Measurements from ENCODE around the gene CPT2. TPM values are rescaled to one million over a fixed set of nuclear protein-coding genes. Genes with fewer than 3 reads are reported as not detected.

The CPT2 gene
- total and polyA plus RNA-seq, 7 experiments from 2014 or later, result 8.8 to 23.2 (median 18.7) TPM

DNA sequence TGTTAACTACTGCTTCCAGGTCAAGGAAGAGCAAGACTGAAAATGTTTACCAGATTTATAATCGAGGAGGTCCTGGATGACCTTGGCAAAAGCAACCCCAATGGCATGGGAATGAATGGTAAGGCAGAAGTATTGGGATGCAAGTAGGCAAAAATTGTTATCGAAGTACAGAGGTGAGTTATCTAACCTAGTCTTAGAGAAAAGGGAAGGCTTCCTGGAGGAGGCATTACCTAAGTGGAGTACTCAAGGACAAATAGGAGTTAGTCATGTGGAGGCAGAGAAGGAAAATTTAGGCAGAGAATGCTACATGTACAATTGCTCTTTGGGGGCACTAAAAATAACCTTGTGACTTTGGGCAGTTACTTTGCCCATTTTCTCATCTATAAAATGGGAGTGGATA, 45.2 kb downstream of the CPT2 start:
- peaks cover 0 to 2% (median 0%) of the 10 kb centered on the region in 5 donors for H3K27me3 Mint-ChIP-seq
- POLR2A ChIA-PET, result no interaction called here
- Histone ChIP-seq H3K9me3 (ENCODE audit: control insufficient read depth in 2 of 3, low read length in 3 of 3) (no peaks in the 10 kb centered on the region), H3K27me3 (ENCODE audit: control insufficient read depth in 2 of 2, insufficient read depth in 2 of 2, low read length in 2 of 2) (no peaks in the 10 kb centered on the region), H3K36me3 (ENCODE audit: control insufficient read depth in 2 of 3, insufficient read depth in 3 of 3, low read length in 3 of 3) (peaks cover 0 to 4% (median 0%) of the 10 kb centered on the region in 3 experiments), H3K4me1 (ENCODE audit: control insufficient read depth in 2 of 2, insufficient read depth in 2 of 2, low read length in 2 of 2) (peaks cover 13 to 19% of the 10 kb centered on the region in 2 donors), H3K27ac (ENCODE audit: low read depth, low read length) (no peak overlapping the region), H3K4me3 (ENCODE audit: low read length) (no peak overlapping the region)
- no peak overlapping the region for H3K4me3 Mint-ChIP-seq
- CTCF ChIA-PET, result no interaction called here
- H3K9me3 Mint-ChIP-seq, result peaks cover 0 to 5% (median 0%) of the 10 kb centered on the region in 11 donors
- peaks cover 0 to 6% (median 4%) of the 10 kb centered on the region in 5 donors for H3K36me3 Mint-ChIP-seq
- peaks cover 7 to 25% (median 20%) of the 10 kb centered on the region in 7 donors for H3K4me1 Mint-ChIP-seq
- no peak overlapping the region for H3K27ac Mint-ChIP-seq
- no peak for DNase-seq
- intact Hi-C loops (cut with micrococcal nuclease), result no loop called here
- no peak for ATAC-seq

DNA sequence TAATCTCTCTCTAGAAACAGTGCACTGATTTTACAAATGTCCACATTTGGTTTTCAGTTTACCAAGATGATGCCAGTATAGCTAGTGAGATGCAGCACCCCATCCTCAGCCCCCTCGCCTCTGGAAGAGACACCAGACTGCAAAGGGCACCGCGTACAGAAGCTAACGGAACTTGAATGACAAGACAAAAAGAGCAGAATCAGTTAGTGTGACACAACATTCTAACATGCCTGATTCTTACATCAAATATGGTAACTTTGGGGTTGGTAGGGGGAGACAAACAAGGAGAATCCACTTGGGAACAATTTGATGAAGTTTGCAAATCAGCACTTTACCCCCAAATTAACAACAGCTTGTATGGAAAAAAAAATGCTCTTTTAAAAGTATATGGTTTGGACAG, 45.8 kb downstream of the CPT2 start:
- no peak overlapping the region for H3K4me3 Mint-ChIP-seq
- ChIA-PET CTCF (no interaction called here), POLR2A (no interaction called here)
- Histone ChIP-seq H3K9me3 (ENCODE audit: control insufficient read depth in 2 of 3, low read length in 3 of 3) (no peaks in the 10 kb centered on the region), H3K4me3 (ENCODE audit: low read length) (no peak overlapping the region), H3K27ac (ENCODE audit: low read depth, low read length) (no peak overlapping the region), H3K4me1 (ENCODE audit: control insufficient read depth in 2 of 2, insufficient read depth in 2 of 2, low read length in 2 of 2) (peaks cover 10 to 14% of the 10 kb centered on the region in 2 donors), H3K36me3 (ENCODE audit: control insufficient read depth in 2 of 3, insufficient read depth in 3 of 3, low read length in 3 of 3) (peaks cover 0 to 4% (median 0%) of the 10 kb centered on the region in 3 experiments), H3K27me3 (ENCODE audit: control insufficient read depth in 2 of 2, insufficient read depth in 2 of 2, low read length in 2 of 2) (no peaks in the 10 kb centered on the region)
- intact Hi-C loops (cut with micrococcal nuclease), result no loop called here
- no peak overlapping the region for H3K27ac Mint-ChIP-seq
- no peak for ATAC-seq
- peaks cover 0 to 6% (median 4%) of the 10 kb centered on the region in 5 donors for H3K36me3 Mint-ChIP-seq
- peaks cover 0 to 5% (median 0%) of the 10 kb centered on the region in 11 donors for H3K9me3 Mint-ChIP-seq
- H3K4me1 Mint-ChIP-seq, result peaks cover 7 to 19% (median 18%) of the 10 kb centered on the region in 7 donors
- no peak for DNase-seq
- H3K27me3 Mint-ChIP-seq, result peaks cover 0 to 2% (median 0%) of the 10 kb centered on the region in 5 donors

DNA sequence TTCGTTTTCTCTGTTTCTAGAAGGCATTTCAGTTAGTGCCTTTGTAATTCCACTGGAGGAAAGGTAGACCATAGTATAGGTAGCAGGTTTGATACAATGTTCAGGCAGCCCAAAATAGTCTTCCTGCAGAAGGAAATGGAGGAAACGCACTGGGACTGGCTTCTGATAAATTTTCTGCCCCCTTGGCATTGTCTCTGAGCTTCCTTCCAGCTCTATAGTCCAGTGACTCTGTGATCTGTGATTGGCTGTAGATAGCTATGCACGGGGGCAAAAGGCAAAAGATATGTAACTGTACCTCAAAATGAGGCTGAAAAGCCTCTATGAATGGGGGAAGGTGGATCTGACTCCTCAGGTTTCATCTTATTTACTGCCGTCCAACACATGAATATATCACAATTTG, 47.5 kb downstream of the CPT2 start:
- H3K4me1 ChIP-seq (ENCODE audit: control insufficient read depth in 2 of 2, insufficient read depth in 2 of 2, low read length in 2 of 2), result peaks cover 0 to 2% of the 10 kb centered on the region in 2 donors
- no peaks in the 10 kb centered on the region for H3K9me3 ChIP-seq (ENCODE audit: control insufficient read depth in 2 of 3, low read length in 3 of 3)
- H3K36me3 ChIP-seq (ENCODE audit: control insufficient read depth in 2 of 3, insufficient read depth in 3 of 3, low read length in 3 of 3), result no peaks in the 10 kb centered on the region
- POLR2A ChIA-PET, result interaction anchor here (0.7 kb wide), 1 partner anchor 1979 kb away, joined by 3 read pairs; no protein-coding TSS in a partner anchor
- DNase-seq, result no peak
- no peak for ATAC-seq
- no peaks in the 10 kb centered on the region for H3K27me3 ChIP-seq (ENCODE audit: control insufficient read depth in 2 of 2, insufficient read depth in 2 of 2, low read length in 2 of 2)
- H3K27ac ChIP-seq (ENCODE audit: low read depth, low read length), result no peak overlapping the region
- Mint-ChIP-seq H3K4me1 (peaks cover 0 to 2% (median 1%) of the 10 kb centered on the region in 7 donors), H3K4me3 (no peak overlapping the region), H3K36me3 (peaks cover 0 to 5% (median 0%) of the 10 kb centered on the region in 5 donors), H3K9me3 (no peaks in the 10 kb centered on the region), H3K27me3 (no peaks in the 10 kb centered on the region), H3K27ac (no peak overlapping the region)
- H3K4me3 ChIP-seq (ENCODE audit: low read length), result no peak overlapping the region
- CTCF ChIA-PET, result no interaction called here
- intact Hi-C loops (cut with micrococcal nuclease), result no loop called here

DNA sequence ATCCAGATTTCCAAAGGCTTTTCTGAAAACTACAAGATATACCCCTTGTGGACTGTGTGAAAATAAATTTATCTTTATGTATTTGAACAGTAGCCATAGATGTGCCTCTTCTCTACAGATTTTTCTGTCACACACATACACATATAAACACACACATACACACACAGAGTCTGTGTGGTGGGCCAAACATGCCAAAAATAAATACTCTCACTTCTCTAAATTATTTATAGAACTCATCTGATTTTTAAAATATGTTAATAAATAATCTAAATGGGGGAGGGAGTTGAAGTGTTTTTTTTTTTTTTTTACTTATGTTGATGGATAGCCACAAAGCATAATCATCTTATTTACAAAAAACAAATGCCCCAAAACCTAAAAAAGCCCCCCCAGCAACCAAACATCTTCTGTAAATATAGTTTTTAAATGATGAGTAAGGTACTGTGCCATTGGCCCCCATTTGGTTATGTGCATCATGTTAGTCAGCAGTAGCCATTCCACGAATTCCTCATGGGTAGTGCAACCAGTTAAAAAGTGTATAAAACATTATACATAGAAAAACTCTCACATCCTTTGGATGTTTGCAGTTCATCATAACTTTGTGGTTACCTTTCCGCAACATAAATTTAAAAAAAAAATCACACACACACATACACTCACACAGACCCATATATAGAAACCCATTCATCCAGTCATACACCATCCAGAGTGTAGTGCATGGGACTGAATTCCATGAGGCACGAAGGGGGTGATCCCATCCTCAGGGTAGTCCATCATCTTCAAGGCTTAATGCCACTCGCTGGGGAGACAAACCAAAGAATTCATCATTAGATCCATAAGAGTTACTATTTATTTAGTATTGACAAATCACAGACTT, 49.9 kb downstream of the CPT2 start:
- peaks cover 0 to 23% (median 8%) of the 10 kb centered on the region in 5 donors for H3K36me3 Mint-ChIP-seq
- intact Hi-C loops (cut with micrococcal nuclease), result no loop called here

DNA sequence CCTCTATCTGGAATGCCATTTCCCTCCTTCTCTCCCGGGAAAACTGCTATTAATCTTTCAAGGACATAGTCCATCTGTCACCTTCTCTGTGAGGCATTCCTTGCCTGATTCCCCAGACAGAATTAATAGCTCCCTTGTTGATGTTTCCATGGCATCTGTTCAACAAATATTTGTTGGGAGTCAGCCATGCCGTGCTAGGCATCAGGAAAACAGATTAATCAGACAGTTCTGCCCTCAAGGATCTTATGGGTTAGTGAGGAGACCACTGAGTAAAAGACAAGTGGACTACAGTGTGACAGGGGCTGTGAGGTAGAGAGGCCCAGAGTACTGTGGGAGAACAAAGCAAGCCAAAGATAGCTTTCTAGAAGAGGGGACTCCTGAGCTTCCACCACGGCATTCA, 53.1 kb downstream of the CPT2 start:
- peaks cover 0 to 1% (median 0%) of the 10 kb centered on the region in 7 donors for H3K4me1 Mint-ChIP-seq
- H3K4me3 Mint-ChIP-seq, result no peak overlapping the region
- no peak overlapping the region for H3K27ac ChIP-seq (ENCODE audit: low read depth, low read length)
- ATAC-seq (no peak), DNase-seq (no peak)
- H3K36me3 Mint-ChIP-seq, result peaks cover 0 to 24% (median 8%) of the 10 kb centered on the region in 5 donors
- no peaks in the 10 kb centered on the region for H3K4me1 ChIP-seq (ENCODE audit: control insufficient read depth in 2 of 2, insufficient read depth in 2 of 2, low read length in 2 of 2)
- no peaks in the 10 kb centered on the region for H3K27me3 ChIP-seq (ENCODE audit: control insufficient read depth in 2 of 2, insufficient read depth in 2 of 2, low read length in 2 of 2)
- H3K9me3 Mint-ChIP-seq, result peaks cover 0 to 2% (median 0%) of the 10 kb centered on the region in 11 donors
- no peaks in the 10 kb centered on the region for H3K9me3 ChIP-seq (ENCODE audit: control insufficient read depth in 2 of 3, low read length in 3 of 3)
- no peak overlapping the region for H3K4me3 ChIP-seq (ENCODE audit: low read length)
- H3K27ac Mint-ChIP-seq, result no peak overlapping the region
- H3K27me3 Mint-ChIP-seq, result no peaks in the 10 kb centered on the region
- intact Hi-C loops (cut with micrococcal nuclease), result no loop called here
- ChIA-PET CTCF (no interaction called here), POLR2A (no interaction called here)
- H3K36me3 ChIP-seq (ENCODE audit: control insufficient read depth in 2 of 3, insufficient read depth in 3 of 3, low read length in 3 of 3), result peaks cover 0 to 5% (median 0%) of the 10 kb centered on the region in 3 experiments

More for the DNA sequence above, 49.9 kb downstream of the CPT2 start:
- H3K9me3 Mint-ChIP-seq, result no peaks in the 10 kb centered on the region
- H3K27me3 Mint-ChIP-seq, result no peaks in the 10 kb centered on the region
- Histone ChIP-seq H3K4me1 (ENCODE audit: control insufficient read depth in 2 of 2, insufficient read depth in 2 of 2, low read length in 2 of 2) (no peaks in the 10 kb centered on the region), H3K36me3 (ENCODE audit: control insufficient read depth in 2 of 3, insufficient read depth in 3 of 3, low read length in 3 of 3) (peaks cover 0 to 5% (median 0%) of the 10 kb centered on the region in 3 experiments), H3K4me3 (ENCODE audit: low read length) (no peak overlapping the region), H3K9me3 (ENCODE audit: control insufficient read depth in 2 of 3, low read length in 3 of 3) (no peaks in the 10 kb centered on the region), H3K27me3 (ENCODE audit: control insufficient read depth in 2 of 2, insufficient read depth in 2 of 2, low read length in 2 of 2) (no peaks in the 10 kb centered on the region), H3K27ac (ENCODE audit: low read depth, low read length) (no peak overlapping the region)
- DNase-seq, result no peak
- no peak for ATAC-seq
- no peak overlapping the region for H3K4me3 Mint-ChIP-seq
- POLR2A ChIA-PET, result no interaction called here
- H3K4me1 Mint-ChIP-seq, result peaks cover 0 to 1% (median 0%) of the 10 kb centered on the region in 7 donors
- H3K27ac Mint-ChIP-seq, result no peak overlapping the region
- CTCF ChIA-PET, result no interaction called here

DNA sequence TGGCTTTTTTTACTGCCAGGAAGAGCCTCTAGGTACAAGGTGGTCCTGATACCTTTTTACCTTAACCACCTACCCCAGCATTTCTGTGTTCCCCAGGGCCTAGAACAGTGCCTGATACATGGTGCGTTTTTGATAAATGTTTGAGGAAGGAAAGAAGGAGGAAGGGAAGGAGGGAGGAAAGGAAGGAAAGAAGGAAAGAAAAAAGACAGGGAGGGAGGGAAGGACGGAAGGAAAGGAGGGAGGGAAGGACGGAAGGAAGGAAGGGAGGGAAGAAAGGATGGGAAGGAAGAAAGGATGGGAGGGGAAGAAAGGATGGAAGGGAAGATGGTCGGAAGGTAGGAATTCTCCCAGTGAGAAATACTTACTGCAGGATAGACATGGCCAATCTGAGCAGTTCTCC, 53.7 kb downstream of the CPT2 start:
- Histone ChIP-seq H3K27me3 (ENCODE audit: control insufficient read depth in 2 of 2, insufficient read depth in 2 of 2, low read length in 2 of 2) (no peaks in the 10 kb centered on the region), H3K27ac (ENCODE audit: low read depth, low read length) (no peak overlapping the region), H3K4me3 (ENCODE audit: low read length) (no peak overlapping the region), H3K36me3 (ENCODE audit: control insufficient read depth in 2 of 3, insufficient read depth in 3 of 3, low read length in 3 of 3) (peaks cover 0 to 5% (median 0%) of the 10 kb centered on the region in 3 experiments), H3K9me3 (ENCODE audit: control insufficient read depth in 2 of 3, low read length in 3 of 3) (no peaks in the 10 kb centered on the region), H3K4me1 (ENCODE audit: control insufficient read depth in 2 of 2, insufficient read depth in 2 of 2, low read length in 2 of 2) (no peaks in the 10 kb centered on the region)
- H3K36me3 Mint-ChIP-seq, result peaks cover 0 to 25% (median 8%) of the 10 kb centered on the region in 5 donors
- intact Hi-C loops (cut with micrococcal nuclease), result no loop called here
- H3K4me1 Mint-ChIP-seq, result peaks cover 0 to 1% (median 0%) of the 10 kb centered on the region in 7 donors
- no peaks in the 10 kb centered on the region for H3K27me3 Mint-ChIP-seq
- CTCF ChIA-PET, result no interaction called here
- H3K9me3 Mint-ChIP-seq, result peaks cover 0 to 2% (median 0%) of the 10 kb centered on the region in 11 donors
- H3K4me3 Mint-ChIP-seq, result no peak overlapping the region
- ATAC-seq (no peak), DNase-seq (no peak)
- H3K27ac Mint-ChIP-seq, result no peak overlapping the region
- POLR2A ChIA-PET, result no interaction called here

Data from naive thymus-derived CD4-positive, alpha-beta T cell (primary cell).